HepG2 (cell line): ENCODE measurements around the gene TUNAR. TPM values are rescaled to one million over a fixed set of nuclear protein-coding genes. Genes with fewer than 3 reads are reported as not detected.

Experiments used
- ATAC-seq: fragments of 200-7000 bp; cut with Tn5 transposase; 3 replicates; pipeline ENCODE4 v1.9.1; 2020; ENCODE audit warnings: mild to moderate bottlenecking, moderate library complexity
- BruUV-seq: library from RNA; stranded (reverse); fragments of 400-500 nt; replicated peaks from 2 replicates; lab custom pipeline; 2021; lab: Mats Ljungman, UMichigan
- CTCF ChIA-PET: fragments of 300-600 bp; formaldehyde crosslinking; extraction: SDS; loops from one replicate; lab custom pipeline; 2021; ENCODE audit warnings: low total read pairs, inconsistent platforms, low intra/inter-chr PET ratio; lab: Yijun Ruan, JAX
- POLR2A ChIA-PET: fragments of 350-600 bp; sonication (Branson Sonifier 250); formaldehyde crosslinking; loops from one replicate; lab custom pipeline; 2020; ENCODE audit warnings: antibody characterized with exemption, inconsistent platforms; lab: Yijun Ruan, JAX
- DNase-seq: peaks from one replicate; pipeline ENCODE4 v3.0.0-alpha.2; 2015; ENCODE audit warnings: low spot score
- FAIRE-seq: peaks from 3 replicates; lab custom pipeline; 2011; peaks lifted over from hg19 to GRCh38; lab: Jason Lieb, UNC
- H2AFZ ChIP-seq: one replicate; pipeline ENCODE4 v1.6.1; 2011; ENCODE audit warnings: low read length, inconsistent platforms
- H3K27ac ChIP-seq: fragments of 300-600 bp; 3 replicates; pipeline ENCODE4 v1.8.0; 2011; ENCODE audit warnings: mixed run types, mild to moderate bottlenecking, mixed read lengths, low read length, inconsistent platforms; ENCODE audit not compliant: insufficient read depth; ENCODE audit errors: extremely low read length
- H3K27me3 ChIP-seq, 2 experiments: fragments of 200-600 bp in 1 of 2; 2 replicates in 1 of 2; 3 replicates in 1 of 2; pipeline versions ENCODE4 v1.6.0 to v1.8.0; 2011; ENCODE audit warnings: low read length in 2 of 2, mild to moderate bottlenecking in 2 of 2, moderate library complexity in 2 of 2, inconsistent platforms in 1 of 2; ENCODE audit not compliant: insufficient read depth in 2 of 2, control insufficient read depth in 1 of 2
- H3K36me3 ChIP-seq, 2 experiments: fragments of 200-600 bp in 1 of 2; replicated peaks in 1 of 2; 2 replicates in 1 of 2; 3 replicates in 1 of 2; pipeline versions ENCODE4 v1.5.1 to v1.8.0; 2011; ENCODE audit warnings: low read length in 2 of 2, inconsistent platforms in 1 of 2; ENCODE audit not compliant: insufficient read depth in 2 of 2, control insufficient read depth in 1 of 2
- H3K4me1 ChIP-seq: 2 replicates; pipeline ENCODE4 v1.5.1; 2012; ENCODE audit warnings: low read length, inconsistent platforms; ENCODE audit not compliant: insufficient read depth
- H3K4me2 ChIP-seq: 2 replicates; pipeline ENCODE4 v1.6.0; 2011; ENCODE audit warnings: low read depth, low read length, inconsistent platforms
- H3K4me3 ChIP-seq, 3 experiments: fragments of 200-600 bp in 1 of 3; sonication (generic), shearing (Covaris generic) in 1 of 3; replicated peaks in 1 of 3; 2 replicates each; pipeline ENCODE4 v1.5.1; 2011 to 2016; ENCODE audit warnings: low read length in 3 of 3, inconsistent platforms in 2 of 3, low read depth in 2 of 3, mild to moderate bottlenecking in 2 of 3, control low read depth in 1 of 3, mixed read lengths in 1 of 3; ENCODE audit not compliant: insufficient read depth in 1 of 3
- H3K79me2 ChIP-seq: one replicate; pipeline ENCODE4 v1.6.1; 2011; ENCODE audit warnings: low read length, inconsistent platforms; ENCODE audit not compliant: insufficient read depth
- H3K9ac ChIP-seq: 2 replicates; pipeline ENCODE4 v1.6.0; 2011; ENCODE audit warnings: mild to moderate bottlenecking, low read depth, low read length, inconsistent platforms; ENCODE audit not compliant: insufficient read depth
- H3K9me3 ChIP-seq: 2 replicates; pipeline ENCODE4 v1.5.1; 2012; ENCODE audit warnings: mild to moderate bottlenecking, low read length
- H4K20me1 ChIP-seq: 2 replicates; pipeline ENCODE4 v1.6.0; 2011; ENCODE audit warnings: inconsistent platforms, mild to moderate bottlenecking, low read length, moderate library complexity; ENCODE audit not compliant: insufficient read depth
- HNF1B ChIP-seq: sonication (generic); formaldehyde crosslinking; IDR thresholded peaks from 2 replicates; pipeline ENCODE4 v1.5.1; 2020; ENCODE audit warnings: mild to moderate bottlenecking, moderate library complexity, missing genetic modification reagents
- SNAPC5 ChIP-seq: sonication (generic); formaldehyde crosslinking; IDR thresholded peaks from 2 replicates; pipeline ENCODE4 v1.8.1; 2023; ENCODE audit warnings: mild to moderate bottlenecking, missing genetic modification reagents, borderline replicate concordance
- ZKSCAN5 ChIP-seq: sonication (generic); formaldehyde crosslinking; IDR thresholded peaks from 2 replicates; pipeline ENCODE4 v1.5.1; 2020; ENCODE audit warnings: mild to moderate bottlenecking, missing genetic modification reagents
- ZNF142 ChIP-seq: sonication (generic); formaldehyde crosslinking; IDR thresholded peaks from 2 replicates; pipeline ENCODE4 v1.4.0; 2020; ENCODE audit warnings: missing genetic modification reagents
- ZNF280D ChIP-seq: sonication (generic); formaldehyde crosslinking; IDR thresholded peaks from 2 replicates; pipeline ENCODE4 v1.5.1; 2020; ENCODE audit warnings: mild to moderate bottlenecking, missing genetic modification reagents
- ZNF331 ChIP-seq: sonication (generic); formaldehyde crosslinking; IDR thresholded peaks from 2 replicates; pipeline ENCODE4 v1.4.0; 2020; ENCODE audit warnings: missing genetic modification reagents
- WGBS: methylation state at CpG from one replicate; pipeline ENCODE4 v1.1.6; 2017; ENCODE audit warnings: low lambda C conversion rate; 5-methylcytosine and 5-hydroxymethylcytosine counted together
- in situ Hi-C: cut with HindIII; loops from 2 replicates; pipeline ENCODE4 v1.10.0; 2017; ENCODE audit warnings: low pct_unique_long_range_greater_than_20kb; ENCODE audit not compliant: extremely low pct_ligation_motif_present
- intact Hi-C: fragments of 100-400 bp; cut with micrococcal nuclease; formaldehyde crosslinking; loops from one replicate; pipeline ENCODE4 v1.10.0; 2022; ENCODE audit not compliant: unreplicated experiment
- polyA plus RNA-seq, 8 experiments: library from polyadenylated mRNA; depleted of rRNA in 3 of 8; stranded (reverse) in 7 of 8; unstranded in 1 of 8; fragments of >200 nt; fragmentation: Illumina TruSeq in 4 of 8; extraction: Trizol in 4 of 8; gene quantifications; 2 replicates each; pipeline versions ENCODE4 v1.2.1 to v1.2.3, GENCODE V29; 2011 to 2016; ENCODE audit warnings: low read depth in 4 of 8, missing spikeins in 1 of 8, mixed read lengths in 1 of 8; ENCODE audit not compliant: insufficient read depth in 1 of 8
- total RNA-seq, 5 experiments: library from RNA; depleted of rRNA; stranded (reverse); fragments of >200 nt; fragmentation: Illumina TruSeq; extraction: Trizol; gene quantifications; 2 replicates each; pipeline ENCODE4 v1.2.3, GENCODE V29; 2016; ENCODE audit warnings: low read depth in 1 of 5

Gene TUNAR
- total and polyA plus RNA-seq, 2 of the 13 experiments (the other 11 are each of a cell fraction or from before 2014, with no cell fraction given), result not detected

GRCh38 chr14:95828649-95829265, 47.9 kb upstream of the TUNAR start:
- CTCF ChIA-PET, result no interaction called here

GRCh38 chr14:95829321-95829720, 47.3 kb upstream of the TUNAR start:
- H3K4me3 ChIP-seq, result no peak overlapping the region
- H4K20me1 ChIP-seq, result no peaks in the 10 kb centered on the region
- in situ Hi-C loops, result no loop called here
- no TSS peak for BruUV-seq
- FAIRE-seq (no peak), DNase-seq (no peak), ATAC-seq (no peak)
- no peaks in the 10 kb centered on the region for H3K9me3 ChIP-seq
- CTCF ChIA-PET, result no interaction called here
- no peak overlapping the region for H3K9ac ChIP-seq
- WGBS, result 50% methylated on average over 2 of the region's 3 CpGs
- no peak overlapping the region for H3K27ac ChIP-seq
- no peaks in the 10 kb centered on the region for H3K36me3 ChIP-seq
- peaks cover 0 to 2% of the 10 kb centered on the region in 2 experiments; a peak in 1 of 5 replicates for H3K27me3 ChIP-seq
- no peak overlapping the region for H3K4me2 ChIP-seq
- no peaks in the 10 kb centered on the region for H3K4me1 ChIP-seq
- H2AFZ ChIP-seq, result no peak overlapping the region
- POLR2A ChIA-PET, result no interaction called here
- H3K79me2 ChIP-seq, result no peaks in the 10 kb centered on the region
- intact Hi-C loops, result no loop called here
- TF ChIP-seq ZKSCAN5 (CRISPR knock-in tag), result no peak
- TF ChIP-seq ZNF280D (CRISPR knock-in tag), result no peak
- TF ChIP-seq ZNF142 (CRISPR knock-in tag), result no peak
- TF ChIP-seq HNF1B (CRISPR knock-in tag), result no peak

More at GRCh38 chr14:95828649-95829265, 47.9 kb upstream of the TUNAR start:
- FAIRE-seq, result no peak
- Histone ChIP-seq H3K27me3 (no peaks in the 10 kb centered on the region; a peak in 1 of 5 replicates), H3K9me3 (no peaks in the 10 kb centered on the region), H2AFZ (no peak overlapping the region), H3K27ac (no peak overlapping the region), H3K4me1 (no peaks in the 10 kb centered on the region), H3K79me2 (no peaks in the 10 kb centered on the region), H4K20me1 (no peaks in the 10 kb centered on the region), H3K9ac (no peak overlapping the region), H3K4me3 (no peak overlapping the region), H3K4me2 (no peak overlapping the region), H3K36me3 (no peaks in the 10 kb centered on the region)
- 33% methylated on average over 3 of the region's 3 CpGs for WGBS
- no TSS peak for BruUV-seq
- TF ChIP-seq SNAPC5 (no peak), ZNF331 (CRISPR knock-in tag) (peak; percentile 58; the same call in 1 of the 2 replicates)
- intact Hi-C loops (no loop called here), in situ Hi-C loops (no loop called here)
- no peak for DNase-seq
- POLR2A ChIA-PET, result no interaction called here
- no peak for ATAC-seq
